NCI-H2227 treated with DMSO at 0.1 percent for 48 hours (cell line): Measurements from ENCODE around the gene IP6K2.
"Not testable (repeated sequence)": the region's sequence is repeated elsewhere in the genome, so short reads cannot be mapped to it uniquely, and the experiment has no call there.

Experiments used
- DNase-seq: peaks from one replicate; lab custom pipeline; 2025; lab: John Stamatoyannopoulos, UW

Gene IP6K2

GRCh38 chr3:48727511-48727910 is 10.5 kb upstream of the IP6K2 start:
- DNase-seq, result no peak

GRCh38 chr3:48725185-48725855 is 8.3 kb upstream of the IP6K2 start:
- not testable (repeated sequence) for DNase-seq

GRCh38 chr3:48723725-48724124 is 6.7 kb upstream of the IP6K2 start:
- no peak for DNase-seq

- DNase-seq, result not testable (repeated sequence)
Measured at GRCh38 chr3:48723293-48723692, 6.3 kb upstream of the IP6K2 start.

GRCh38 chr3:48716508-48716981 is 476 bp downstream of the IP6K2 start:
- DNase-seq, result no peak

- DNase-seq, result peak; percentile 4
Measured at GRCh38 chr3:48715174-48715800, 1.7 kb downstream of the IP6K2 start.

- DNase-seq, result no peak
Measured at GRCh38 chr3:48711727-48712126, 5.3 kb downstream of the IP6K2 start.

- no peak for DNase-seq
Measured at GRCh38 chr3:48709051-48709461, 8.0 kb downstream of the IP6K2 start.

GRCh38 chr3:48708481-48708889 is 8.5 kb downstream of the IP6K2 start:
- no peak for DNase-seq

- no peak for DNase-seq
Measured at GRCh38 chr3:48707157-48707556, 9.9 kb downstream of the IP6K2 start.

- DNase-seq, result no peak
Measured at GRCh38 chr3:48702320-48702920, 14.6 kb downstream of the IP6K2 start.

GRCh38 chr3:48700731-48701405 is 16.2 kb downstream of the IP6K2 start:
- no peak for DNase-seq

GRCh38 chr3:48698891-48699290 is 18.1 kb downstream of the IP6K2 start:
- no peak for DNase-seq

GRCh38 chr3:48697952-48698351 is 19.1 kb downstream of the IP6K2 start:
- no peak for DNase-seq

GRCh38 chr3:48696601-48697000 is 20.4 kb downstream of the IP6K2 start:
- no peak for DNase-seq

GRCh38 chr3:48696156-48696555 is 20.9 kb downstream of the IP6K2 start:
- DNase-seq, result no peak

- DNase-seq, result no peak
Measured at GRCh38 chr3:48695393-48695753, 21.6 kb downstream of the IP6K2 start.

- DNase-seq, result no peak
Measured at GRCh38 chr3:48694610-48695392, 22.2 kb downstream of the IP6K2 start.

GRCh38 chr3:48693826-48694225 is 23.2 kb downstream of the IP6K2 start:
- no peak for DNase-seq

GRCh38 chr3:48692551-48692950 is 24.5 kb downstream of the IP6K2 start:
- no peak for DNase-seq

- DNase-seq, result no peak
Measured at GRCh38 chr3:48690846-48691458, 26.1 kb downstream of the IP6K2 start.

- DNase-seq, result no peak
Measured at GRCh38 chr3:48689384-48689783, 27.6 kb downstream of the IP6K2 start.
